ENCODE data around the gene CCNL2.
"Not testable (repeated sequence)": the region's sequence is repeated elsewhere in the genome, so short reads cannot be mapped to it uniquely, and the experiment has no call there.

CCNL2 gene

GRCh38 chr1:1399187-1399871 lies at the start of gene CCNL2:
Gene CCNL2 (minus strand): TSS chr1:1399335. CDS start chr1:1399306, 29 bp downstream.
- peak within 1 kb of the TSS; percentile 96 for H3K4me3 Mint-ChIP-seq
- H3K4me1 Mint-ChIP-seq (ENCODE audit: low read depth), result peaks cover 47% of the 10 kb centered on the region
- peaks cover 5% of the 10 kb centered on the region for H3K36me3 Mint-ChIP-seq
- H3K9me3 Mint-ChIP-seq (ENCODE audit: low read depth), result no peaks in the 10 kb centered on the region
- H3K27ac Mint-ChIP-seq, result peak within 1 kb of the TSS; percentile 90
- no peaks in the 10 kb centered on the region for H3K27me3 Mint-ChIP-seq

- H3K36me3 Mint-ChIP-seq; H3K9me3 Mint-ChIP-seq (ENCODE audit: low read depth); H3K4me3 Mint-ChIP-seq; H3K27ac Mint-ChIP-seq; H3K4me1 Mint-ChIP-seq (ENCODE audit: low read depth); H3K27me3 Mint-ChIP-seq: not testable (repeated sequence)
Measured at GRCh38 chr1:1446631-1447030, 47.5 kb upstream of the CCNL2 start.

- no peak overlapping the region for H3K27ac Mint-ChIP-seq
Measured at GRCh38 chr1:1442069-1442770, 43.1 kb upstream of the CCNL2 start.

GRCh38 chr1:1441002-1441888 lies 42.1 kb upstream of the CCNL2 start:
- no peaks in the 10 kb centered on the region for H3K36me3 Mint-ChIP-seq
- peaks cover 5% of the 10 kb centered on the region for H3K4me1 Mint-ChIP-seq (ENCODE audit: low read depth)
- no peak overlapping the region for H3K4me3 Mint-ChIP-seq
- no peaks in the 10 kb centered on the region for H3K27me3 Mint-ChIP-seq
- H3K9me3 Mint-ChIP-seq (ENCODE audit: low read depth), result no peaks in the 10 kb centered on the region
- H3K27ac Mint-ChIP-seq, result no peak overlapping the region

More at GRCh38 chr1:1442069-1442770, 43.1 kb upstream of the CCNL2 start:
- peaks cover 2% of the 10 kb centered on the region for H3K4me1 Mint-ChIP-seq (ENCODE audit: low read depth)
- H3K27me3 Mint-ChIP-seq, result no peaks in the 10 kb centered on the region
- H3K4me3 Mint-ChIP-seq, result no peak overlapping the region
- no peaks in the 10 kb centered on the region for H3K36me3 Mint-ChIP-seq
- H3K9me3 Mint-ChIP-seq (ENCODE audit: low read depth), result no peaks in the 10 kb centered on the region

GRCh38 chr1:1440262-1441001 lies 41.3 kb upstream of the CCNL2 start:
- Mint-ChIP-seq H3K27ac (no peak overlapping the region), H3K4me1 (ENCODE audit: low read depth) (peaks cover 6% of the 10 kb centered on the region), H3K9me3 (ENCODE audit: low read depth) (no peaks in the 10 kb centered on the region), H3K4me3 (no peak overlapping the region), H3K36me3 (no peaks in the 10 kb centered on the region), H3K27me3 (no peaks in the 10 kb centered on the region)

- H3K4me1 Mint-ChIP-seq (ENCODE audit: low read depth), result peaks cover 11% of the 10 kb centered on the region
- no peaks in the 10 kb centered on the region for H3K36me3 Mint-ChIP-seq
- no peak overlapping the region for H3K4me3 Mint-ChIP-seq
- no peaks in the 10 kb centered on the region for H3K27me3 Mint-ChIP-seq
- no peak overlapping the region for H3K27ac Mint-ChIP-seq
- no peaks in the 10 kb centered on the region for H3K9me3 Mint-ChIP-seq (ENCODE audit: low read depth)
Measured at GRCh38 chr1:1439546-1440261, 40.6 kb upstream of the CCNL2 start.

- peaks cover 11% of the 10 kb centered on the region for H3K4me1 Mint-ChIP-seq (ENCODE audit: low read depth)
- H3K27me3 Mint-ChIP-seq, result no peaks in the 10 kb centered on the region
- no peak overlapping the region for H3K27ac Mint-ChIP-seq
- H3K4me3 Mint-ChIP-seq, result no peak overlapping the region
- no peaks in the 10 kb centered on the region for H3K36me3 Mint-ChIP-seq
- H3K9me3 Mint-ChIP-seq (ENCODE audit: low read depth), result no peaks in the 10 kb centered on the region
Measured at GRCh38 chr1:1438531-1439381, 39.6 kb upstream of the CCNL2 start.

GRCh38 chr1:1437904-1438376 lies 38.8 kb upstream of the CCNL2 start:
- no peaks in the 10 kb centered on the region for H3K27me3 Mint-ChIP-seq
- H3K4me1 Mint-ChIP-seq (ENCODE audit: low read depth), result peaks cover 11% of the 10 kb centered on the region
- no peaks in the 10 kb centered on the region for H3K9me3 Mint-ChIP-seq (ENCODE audit: low read depth)
- H3K36me3 Mint-ChIP-seq, result no peaks in the 10 kb centered on the region
- no peak overlapping the region for H3K27ac Mint-ChIP-seq
- H3K4me3 Mint-ChIP-seq, result no peak overlapping the region

- no peaks in the 10 kb centered on the region for H3K36me3 Mint-ChIP-seq
- no peaks in the 10 kb centered on the region for H3K27me3 Mint-ChIP-seq
Measured at GRCh38 chr1:1437033-1437903, 38.1 kb upstream of the CCNL2 start.

GRCh38 chr1:1436630-1437032 lies 37.5 kb upstream of the CCNL2 start:
- Mint-ChIP-seq H3K36me3 (no peaks in the 10 kb centered on the region), H3K4me3 (peak overlapping the region; percentile 67), H3K27me3 (no peaks in the 10 kb centered on the region), H3K9me3 (ENCODE audit: low read depth) (no peaks in the 10 kb centered on the region), H3K4me1 (ENCODE audit: low read depth) (peaks cover 11% of the 10 kb centered on the region), H3K27ac (no peak overlapping the region)

More at GRCh38 chr1:1437033-1437903, 38.1 kb upstream of the CCNL2 start:
- Mint-ChIP-seq H3K4me3 (no peak overlapping the region), H3K4me1 (ENCODE audit: low read depth) (peaks cover 11% of the 10 kb centered on the region), H3K9me3 (ENCODE audit: low read depth) (no peaks in the 10 kb centered on the region), H3K27ac (no peak overlapping the region)

GRCh38 chr1:1435911-1436629 lies 36.9 kb upstream of the CCNL2 start:
- Mint-ChIP-seq H3K4me1 (ENCODE audit: low read depth) (peaks cover 11% of the 10 kb centered on the region), H3K9me3 (ENCODE audit: low read depth) (no peaks in the 10 kb centered on the region), H3K4me3 (peak overlapping the region; percentile 67), H3K27ac (no peak overlapping the region), H3K36me3 (no peaks in the 10 kb centered on the region), H3K27me3 (no peaks in the 10 kb centered on the region)

Measured in activated naive CD8-positive, alpha-beta T cell (primary cell).